Loucy (cell line): ENCODE data around the gene CNOT4.

ENCODE experiments used
- CTCF ChIP-seq: fragments of 200-600 bp; sonication (generic); conservative IDR thresholded peaks from 2 replicates; pipeline ENCODE4 v1.5.1; 2014; ENCODE audit warnings: mild to moderate bottlenecking, antibody characterized with exemption, low read length
- EZH2phosphoT487 ChIP-seq: fragments of 200-600 bp; IDR thresholded peaks from 2 replicates; pipeline ENCODE4 v1.6.1; 2018; ENCODE audit warnings: antibody characterized with exemption, mild to moderate bottlenecking, moderate library complexity, borderline replicate concordance

GRCh38 chr7:135407884-135408283 is 102.0 kb downstream of the CNOT4 start:
- TF ChIP-seq CTCF (no peak), EZH2phosphoT487 (no peak)
